ENCODE results near the gene SETMAR.
A peak's percentile ranks its signal among the peaks of the same experiment; 100 is the strongest.

DNA sequence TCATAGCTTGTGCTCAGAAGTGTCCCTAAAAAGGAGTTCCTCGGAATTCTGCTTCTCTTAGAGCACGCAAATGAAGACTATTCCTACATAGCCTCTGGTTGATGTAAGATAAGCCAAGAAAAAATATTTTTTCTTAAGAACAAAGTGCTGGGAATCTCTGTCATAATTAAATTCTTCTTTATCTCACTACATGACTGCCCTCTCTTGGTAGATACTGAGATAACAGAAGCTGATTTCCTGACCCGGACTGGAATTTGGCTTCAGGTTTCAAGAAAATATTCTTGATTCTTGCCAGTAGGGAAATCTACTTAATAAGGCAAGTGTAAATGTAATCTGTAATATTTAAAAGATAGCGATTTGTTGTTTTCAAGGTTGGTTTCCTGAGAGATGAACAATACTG is 31.3 kb upstream of the SETMAR start:
- TF ChIP-seq, protein P1, sequence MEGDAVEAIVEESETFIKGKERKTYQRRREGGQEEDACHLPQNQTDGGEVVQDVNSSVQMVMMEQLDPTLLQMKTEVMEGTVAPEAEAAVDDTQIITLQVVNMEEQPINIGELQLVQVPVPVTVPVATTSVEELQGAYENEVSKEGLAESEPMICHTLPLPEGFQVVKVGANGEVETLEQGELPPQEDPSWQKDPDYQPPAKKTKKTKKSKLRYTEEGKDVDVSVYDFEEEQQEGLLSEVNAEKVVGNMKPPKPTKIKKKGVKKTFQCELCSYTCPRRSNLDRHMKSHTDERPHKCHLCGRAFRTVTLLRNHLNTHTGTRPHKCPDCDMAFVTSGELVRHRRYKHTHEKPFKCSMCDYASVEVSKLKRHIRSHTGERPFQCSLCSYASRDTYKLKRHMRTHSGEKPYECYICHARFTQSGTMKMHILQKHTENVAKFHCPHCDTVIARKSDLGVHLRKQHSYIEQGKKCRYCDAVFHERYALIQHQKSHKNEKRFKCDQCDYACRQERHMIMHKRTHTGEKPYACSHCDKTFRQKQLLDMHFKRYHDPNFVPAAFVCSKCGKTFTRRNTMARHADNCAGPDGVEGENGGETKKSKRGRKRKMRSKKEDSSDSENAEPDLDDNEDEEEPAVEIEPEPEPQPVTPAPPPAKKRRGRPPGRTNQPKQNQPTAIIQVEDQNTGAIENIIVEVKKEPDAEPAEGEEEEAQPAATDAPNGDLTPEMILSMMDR (IDR thresholded peaks at IDR 0.05), result peak in 3 of 7 experiments; percentile 11 to 27 (median 16)
- TF ChIP-seq POLR2AphosphoS5 (IDR thresholded peaks at IDR 0.05), result no peak
- no peak for TF ChIP-seq POLR2A (IDR thresholded peaks at IDR 0.05)

Data from stomach (tissue), 4 donors.